Measurements from ENCODE around the gene MB.
A peak's percentile ranks its signal among the peaks of the same experiment; 100 is the strongest.

Gene MB

DNA sequence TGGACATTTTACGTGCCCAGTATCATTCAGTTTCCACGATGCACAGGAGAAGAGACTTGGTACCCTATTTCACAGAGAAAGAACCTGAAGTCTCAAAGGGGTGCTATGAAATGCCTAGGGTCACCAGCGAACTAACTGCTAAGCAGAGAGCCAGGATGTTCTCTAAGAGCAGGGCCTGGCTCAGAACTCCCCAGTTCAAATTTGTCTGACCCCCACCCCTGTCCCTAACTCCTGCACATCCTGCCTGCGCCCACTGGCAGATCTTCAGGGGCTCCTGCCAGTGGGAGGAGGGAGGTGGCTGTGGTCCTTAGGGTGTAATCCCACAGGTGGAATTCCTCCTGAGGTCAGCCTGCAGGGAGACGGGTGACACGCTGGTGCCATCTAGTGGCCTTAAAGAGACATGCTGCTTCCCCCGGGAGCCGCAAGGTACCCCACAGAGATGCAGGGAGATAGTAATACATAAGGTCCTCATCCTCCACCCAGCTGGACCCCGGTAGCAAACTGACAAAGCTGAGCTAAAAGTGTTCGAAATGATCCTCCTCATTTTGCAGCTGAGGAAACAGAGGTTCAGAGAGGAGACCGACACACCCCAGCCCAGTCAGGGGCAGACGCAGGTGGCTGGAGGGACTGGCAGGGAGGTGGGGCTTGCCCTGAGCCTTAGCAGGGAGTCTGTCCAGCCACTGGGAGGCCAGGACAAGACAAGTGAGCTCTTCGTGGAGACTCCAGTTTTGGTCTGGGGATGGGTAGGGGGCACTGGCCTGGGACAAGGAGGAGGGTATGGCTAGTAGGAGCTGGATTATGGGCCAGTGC, 34.1 kb downstream of the MB start:
- no peak overlapping the region for H2AK5ac ChIP-seq (ENCODE audit: low read length)
- H3K36me3 ChIP-seq (ENCODE audit: control insufficient read depth, insufficient read depth, low read length) = no peaks in the 10 kb centered on the region
- no peaks in the 10 kb centered on the region for H3K79me1 ChIP-seq (ENCODE audit: low read length)
- H2BK120ac ChIP-seq (ENCODE audit: low read depth, low read length) = no peak overlapping the region
- H2BK5ac ChIP-seq (ENCODE audit: low read length) = no peak overlapping the region
- no peaks in the 10 kb centered on the region for H3K27me3 ChIP-seq (ENCODE audit: insufficient read depth, low read length, poor library complexity)
- no peak overlapping the region for H3K9ac ChIP-seq (ENCODE audit: low read length)
- H3K4ac ChIP-seq (ENCODE audit: low read depth, low read length) = no peak overlapping the region
- H4K5ac ChIP-seq (ENCODE audit: low read length) = no peak overlapping the region
- H2BK15ac ChIP-seq (replicated peaks; ENCODE audit: low read depth) = no peak overlapping the region
- H3K4me3 ChIP-seq (ENCODE audit: low read length) = no peak overlapping the region
- no peak overlapping the region for H3K56ac ChIP-seq (ENCODE audit: low read length)
- H3K23ac ChIP-seq (ENCODE audit: low read length) = no peak overlapping the region
- H3K79me2 ChIP-seq (ENCODE audit: control insufficient read depth, insufficient read depth, low read length) = no peaks in the 10 kb centered on the region
- DNase-seq = peak; percentile 72
- no peaks in the 10 kb centered on the region for H3K4me1 ChIP-seq (ENCODE audit: control insufficient read depth, low read depth, low read length)
- no CpG with 5 or more reads among the region's 13 CpGs for WGBS (ENCODE audit: extremely low coverage, insufficient coverage, low lambda C conversion rate)
- H3K4me2 ChIP-seq (ENCODE audit: low read length) = no peak overlapping the region
- H4K8ac ChIP-seq (ENCODE audit: low read depth, low read length) = no peak overlapping the region
- no peak overlapping the region for H3K27ac ChIP-seq (ENCODE audit: low read depth, low read length)
- no peak overlapping the region for H3K18ac ChIP-seq (ENCODE audit: low read length)

DNA sequence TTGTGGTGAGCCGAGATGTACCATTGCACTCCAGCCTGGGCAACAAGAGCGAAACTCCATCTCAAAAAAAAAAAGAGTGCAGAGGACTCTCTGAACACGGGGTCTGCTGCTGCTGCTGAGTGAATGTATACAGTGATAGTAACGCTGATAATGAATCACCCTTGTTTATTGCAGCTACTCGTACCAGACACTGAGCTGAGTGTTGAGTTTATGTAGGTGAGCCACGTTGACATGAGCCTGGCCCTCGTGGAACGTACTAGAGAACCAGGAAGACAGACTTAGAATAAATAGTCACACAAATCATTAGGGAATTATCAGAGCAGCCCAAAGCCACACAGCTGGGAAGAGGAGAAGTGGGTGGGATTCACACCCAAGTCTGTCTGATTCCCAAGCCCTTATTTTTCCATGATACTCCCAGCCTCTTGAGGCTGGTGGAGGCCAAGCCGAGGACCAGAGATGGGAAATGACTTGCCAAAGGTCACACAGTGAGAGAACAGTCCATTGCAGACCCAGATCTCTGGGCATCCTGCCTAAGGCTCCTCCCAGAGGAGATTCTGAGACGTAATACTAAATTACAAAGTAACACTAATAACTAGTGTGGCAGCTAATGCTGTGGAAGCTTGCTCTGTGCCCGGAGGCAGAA, 34.8 kb downstream of the MB start:
- no peak overlapping the region for H3K9ac ChIP-seq (ENCODE audit: low read length)
- no peaks in the 10 kb centered on the region for H3K4me1 ChIP-seq (ENCODE audit: control insufficient read depth, low read depth, low read length)
- no peak overlapping the region for H3K4me2 ChIP-seq (ENCODE audit: low read length)
- H3K4me3 ChIP-seq (ENCODE audit: low read length) = no peak overlapping the region
- DNase-seq = no peak
- H4K8ac ChIP-seq (ENCODE audit: low read depth, low read length) = no peak overlapping the region
- H3K27me3 ChIP-seq (ENCODE audit: insufficient read depth, low read length, poor library complexity) = no peaks in the 10 kb centered on the region
- H2BK120ac ChIP-seq (ENCODE audit: low read depth, low read length) = no peak overlapping the region
- H3K56ac ChIP-seq (ENCODE audit: low read length) = no peak overlapping the region
- no peak overlapping the region for H2BK5ac ChIP-seq (ENCODE audit: low read length)
- no peaks in the 10 kb centered on the region for H3K36me3 ChIP-seq (ENCODE audit: control insufficient read depth, insufficient read depth, low read length)
- no peak overlapping the region for H2AK5ac ChIP-seq (ENCODE audit: low read length)
- WGBS (ENCODE audit: extremely low coverage, insufficient coverage, low lambda C conversion rate) = no CpG with 5 or more reads among the region's 11 CpGs
- no peak overlapping the region for H3K27ac ChIP-seq (ENCODE audit: low read depth, low read length)
- H3K18ac ChIP-seq (ENCODE audit: low read length) = no peak overlapping the region
- H3K79me1 ChIP-seq (ENCODE audit: low read length) = no peaks in the 10 kb centered on the region
- H3K79me2 ChIP-seq (ENCODE audit: control insufficient read depth, insufficient read depth, low read length) = no peaks in the 10 kb centered on the region
- H2BK15ac ChIP-seq (replicated peaks; ENCODE audit: low read depth) = no peak overlapping the region
- no peak overlapping the region for H4K5ac ChIP-seq (ENCODE audit: low read length)
- no peak overlapping the region for H3K4ac ChIP-seq (ENCODE audit: low read depth, low read length)
- H3K23ac ChIP-seq (ENCODE audit: low read length) = no peak overlapping the region

GRCh38 chr22:35581023-35581413, 36.1 kb downstream of the MB start:
- H3K4me1 ChIP-seq (ENCODE audit: control insufficient read depth, low read depth, low read length) = no peaks in the 10 kb centered on the region
- no peak overlapping the region for H3K4ac ChIP-seq (ENCODE audit: low read depth, low read length)
- H3K79me2 ChIP-seq (ENCODE audit: control insufficient read depth, insufficient read depth, low read length) = no peaks in the 10 kb centered on the region
- no peaks in the 10 kb centered on the region for H3K79me1 ChIP-seq (ENCODE audit: low read length)
- H3K18ac ChIP-seq (ENCODE audit: low read length) = no peak overlapping the region
- no peak overlapping the region for H2BK5ac ChIP-seq (ENCODE audit: low read length)
- H3K27me3 ChIP-seq (ENCODE audit: insufficient read depth, low read length, poor library complexity) = no peaks in the 10 kb centered on the region
- no peak overlapping the region for H3K27ac ChIP-seq (ENCODE audit: low read depth, low read length)
- H3K56ac ChIP-seq (ENCODE audit: low read length) = no peak overlapping the region
- WGBS (ENCODE audit: extremely low coverage, insufficient coverage, low lambda C conversion rate) = no CpG with 5 or more reads among the region's 5 CpGs
- no peak overlapping the region for H3K4me3 ChIP-seq (ENCODE audit: low read length)
- no peak overlapping the region for H3K23ac ChIP-seq (ENCODE audit: low read length)
- H4K5ac ChIP-seq (ENCODE audit: low read length) = no peak overlapping the region
- H2BK15ac ChIP-seq (replicated peaks; ENCODE audit: low read depth) = no peak overlapping the region
- H3K4me2 ChIP-seq (ENCODE audit: low read length) = no peak overlapping the region
- no peaks in the 10 kb centered on the region for H3K36me3 ChIP-seq (ENCODE audit: control insufficient read depth, insufficient read depth, low read length)
- no peak overlapping the region for H3K9ac ChIP-seq (ENCODE audit: low read length)
- H4K8ac ChIP-seq (ENCODE audit: low read depth, low read length) = no peak overlapping the region
- no peak overlapping the region for H2BK120ac ChIP-seq (ENCODE audit: low read depth, low read length)
- H2AK5ac ChIP-seq (ENCODE audit: low read length) = no peak overlapping the region
- DNase-seq = no peak

GRCh38 chr22:35580351-35581022, 36.6 kb downstream of the MB start:
- Histone ChIP-seq H3K18ac (ENCODE audit: low read length) (no peak overlapping the region), H3K79me1 (ENCODE audit: low read length) (no peaks in the 10 kb centered on the region), H2AK5ac (ENCODE audit: low read length) (no peak overlapping the region), H3K36me3 (ENCODE audit: control insufficient read depth, insufficient read depth, low read length) (no peaks in the 10 kb centered on the region), H3K9ac (ENCODE audit: low read length) (no peak overlapping the region), H3K4ac (ENCODE audit: low read depth, low read length) (no peak overlapping the region), H3K27ac (ENCODE audit: low read depth, low read length) (no peak overlapping the region), H4K5ac (ENCODE audit: low read length) (no peak overlapping the region), H3K4me2 (ENCODE audit: low read length) (no peak overlapping the region), H2BK15ac (replicated peaks; ENCODE audit: low read depth) (no peak overlapping the region), H3K4me3 (ENCODE audit: low read length) (no peak overlapping the region), H2BK5ac (ENCODE audit: low read length) (no peak overlapping the region), H3K27me3 (ENCODE audit: insufficient read depth, low read length, poor library complexity) (no peaks in the 10 kb centered on the region), H3K79me2 (ENCODE audit: control insufficient read depth, insufficient read depth, low read length) (no peaks in the 10 kb centered on the region), H3K56ac (ENCODE audit: low read length) (no peak overlapping the region), H3K4me1 (ENCODE audit: control insufficient read depth, low read depth, low read length) (no peaks in the 10 kb centered on the region), H2BK120ac (ENCODE audit: low read depth, low read length) (no peak overlapping the region), H3K23ac (ENCODE audit: low read length) (no peak overlapping the region), H4K8ac (ENCODE audit: low read depth, low read length) (no peak overlapping the region)
- DNase-seq = no peak
- no CpG with 5 or more reads among the region's 10 CpGs for WGBS (ENCODE audit: extremely low coverage, insufficient coverage, low lambda C conversion rate)

DNA sequence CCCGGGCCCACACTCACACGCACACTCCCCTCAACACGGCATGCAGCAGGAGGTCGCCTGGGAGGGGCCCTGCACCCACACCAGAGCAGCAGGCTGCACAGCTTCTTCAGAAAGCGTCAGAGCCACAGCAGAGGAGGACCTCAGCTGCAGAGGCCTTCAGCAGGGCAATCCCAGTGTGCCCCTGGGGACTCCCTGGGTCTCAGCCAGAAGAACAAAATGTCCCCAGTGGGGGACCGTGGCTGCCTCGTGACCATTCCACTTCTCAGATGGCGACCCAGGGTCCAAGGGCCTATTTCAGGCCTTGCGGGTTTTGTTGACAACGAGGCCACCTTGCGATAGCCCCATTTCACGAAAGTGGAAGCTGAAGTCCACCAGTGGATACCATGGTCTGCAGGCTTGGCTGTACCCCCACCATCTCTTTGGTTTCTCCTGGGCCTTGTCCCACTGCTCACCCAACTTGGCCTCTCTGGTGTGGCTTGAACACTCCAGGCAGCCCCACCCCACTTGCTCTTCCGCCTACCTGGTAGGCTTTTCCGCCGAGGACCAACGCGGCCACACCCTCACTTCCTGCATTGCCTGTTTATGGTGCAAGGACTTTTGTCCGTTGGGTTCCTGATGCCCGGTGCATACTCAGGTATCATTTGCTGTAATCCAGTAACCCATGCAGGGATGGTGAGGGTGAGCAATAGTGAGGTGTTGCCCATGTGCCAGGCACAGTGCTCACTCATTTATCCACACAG, 38.1 kb downstream of the MB start:
- no peak overlapping the region for H2BK15ac ChIP-seq (replicated peaks; ENCODE audit: low read depth)
- no peak for DNase-seq

More for the DNA sequence above, 38.1 kb downstream of the MB start:
- Histone ChIP-seq H2BK120ac (ENCODE audit: low read depth, low read length) (no peak overlapping the region), H4K5ac (ENCODE audit: low read length) (no peak overlapping the region), H4K8ac (ENCODE audit: low read depth, low read length) (no peak overlapping the region), H3K79me2 (ENCODE audit: control insufficient read depth, insufficient read depth, low read length) (no peaks in the 10 kb centered on the region), H3K23ac (ENCODE audit: low read length) (no peak overlapping the region), H3K56ac (ENCODE audit: low read length) (no peak overlapping the region), H3K36me3 (ENCODE audit: control insufficient read depth, insufficient read depth, low read length) (no peaks in the 10 kb centered on the region), H3K79me1 (ENCODE audit: low read length) (no peaks in the 10 kb centered on the region), H3K4me2 (ENCODE audit: low read length) (no peak overlapping the region), H3K4me1 (ENCODE audit: control insufficient read depth, low read depth, low read length) (no peaks in the 10 kb centered on the region), H2BK5ac (ENCODE audit: low read length) (no peak overlapping the region), H3K4me3 (ENCODE audit: low read length) (no peak overlapping the region), H3K27me3 (ENCODE audit: insufficient read depth, low read length, poor library complexity) (no peaks in the 10 kb centered on the region), H3K18ac (ENCODE audit: low read length) (no peak overlapping the region), H3K27ac (ENCODE audit: low read depth, low read length) (no peak overlapping the region), H3K4ac (ENCODE audit: low read depth, low read length) (no peak overlapping the region), H3K9ac (ENCODE audit: low read length) (no peak overlapping the region), H2AK5ac (ENCODE audit: low read length) (no peak overlapping the region)
- no CpG with 5 or more reads among the region's 19 CpGs for WGBS (ENCODE audit: extremely low coverage, insufficient coverage, low lambda C conversion rate)
